H1 (cell line): Measurements from ENCODE around the gene ESYT1.

Experiments used
- CTCF ChIP-seq, 3 experiments: IDR thresholded peaks; 1 replicate in 2 of 3; 2 replicates in 1 of 3; pipeline versions ENCODE4 v1.5.1 to v1.6.1; 2011; ENCODE audit warnings: low read length in 3 of 3, mild to moderate bottlenecking in 3 of 3, inconsistent platforms in 2 of 3, low read depth in 1 of 3, moderate library complexity in 1 of 3; ENCODE audit not compliant: insufficient read depth in 1 of 3; ENCODE audit errors: control extremely low read depth in 1 of 3
- GTF2F1 ChIP-seq: IDR thresholded peaks from 2 replicates; pipeline ENCODE4 v1.6.1; 2012; ENCODE audit warnings: low read depth, low read length, improper control_type of control experiment, borderline replicate concordance
- TCF12 ChIP-seq: IDR thresholded peaks from 2 replicates; pipeline ENCODE4 v1.6.1; 2011; ENCODE audit warnings: low read depth, mild to moderate bottlenecking, low read length

GRCh38 chr12:56101045-56101444, 27.0 kb upstream of the ESYT1 start:
- no peak for TF ChIP-seq CTCF (IDR thresholded peaks at IDR 0.05; ENCODE audit: control extremely low read depth in 1 of 3, insufficient read depth in 1 of 3, low read depth in 1 of 3, low read length in 3 of 3)
- no peak for TF ChIP-seq TCF12
- TF ChIP-seq GTF2F1, result no peak
